PC-9 (cell line): Measurements from ENCODE around the gene KRTAP10-5.

Experiments used
- CTCF ChIP-seq: fragments of 200-600 bp; sonication (generic); conservative IDR thresholded peaks from 2 replicates; pipeline ENCODE4 v1.6.1; 2017; ENCODE audit warnings: mixed run types, antibody characterized with exemption, mild to moderate bottlenecking, moderate library complexity
- EZH2 ChIP-seq: fragments of 200-600 bp; sonication (generic); IDR thresholded peaks from 2 replicates; pipeline ENCODE4 v1.8.0; 2017; ENCODE audit warnings: antibody characterized with exemption, low read depth

GRCh38 chr21:44552681-44553080, 27.7 kb downstream of the KRTAP10-5 start:
- TF ChIP-seq CTCF (no peak), EZH2 (no peak)
